ENCODE results near the gene SYT6.
"Not testable (repeated sequence)": the region's sequence is repeated elsewhere in the genome, so short reads cannot be mapped to it uniquely, and the experiment has no call there.

The SYT6 gene

GRCh38 chr1:114063544-114063943 is 90.1 kb downstream of the SYT6 start:
- DNase-seq: no peak

GRCh38 chr1:114062477-114063099 is 91.1 kb downstream of the SYT6 start:
- no peak for DNase-seq

- DNase-seq: no peak
Measured at GRCh38 chr1:114061121-114061830, 92.4 kb downstream of the SYT6 start.

- not testable (repeated sequence) for DNase-seq
Measured at GRCh38 chr1:114058236-114058635, 95.4 kb downstream of the SYT6 start.

- DNase-seq: no peak
Measured at GRCh38 chr1:114054148-114054547, 99.5 kb downstream of the SYT6 start.

DNA sequence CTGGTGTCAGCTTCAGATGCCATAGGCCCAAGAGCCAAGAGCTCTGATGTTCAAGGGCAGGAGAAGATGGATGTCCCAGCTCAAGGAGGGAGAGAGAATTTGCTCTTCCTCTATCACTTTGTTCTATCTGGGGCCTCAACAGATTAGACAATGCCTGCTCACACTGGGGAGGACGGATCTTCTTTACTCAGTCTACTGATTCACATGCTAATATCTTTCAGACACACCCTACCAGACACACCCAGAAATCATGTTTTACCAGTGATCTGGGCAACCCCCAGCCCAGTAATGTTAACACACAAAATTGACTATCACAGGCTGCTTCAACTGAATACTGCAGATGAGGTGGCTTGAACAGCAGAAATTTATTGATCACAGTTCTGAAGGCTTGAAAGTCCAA is 105.4 kb downstream of the SYT6 start:
- no peak for DNase-seq

GRCh38 chr1:114043548-114043947 is 110.1 kb downstream of the SYT6 start:
- no peak for DNase-seq

DNA sequence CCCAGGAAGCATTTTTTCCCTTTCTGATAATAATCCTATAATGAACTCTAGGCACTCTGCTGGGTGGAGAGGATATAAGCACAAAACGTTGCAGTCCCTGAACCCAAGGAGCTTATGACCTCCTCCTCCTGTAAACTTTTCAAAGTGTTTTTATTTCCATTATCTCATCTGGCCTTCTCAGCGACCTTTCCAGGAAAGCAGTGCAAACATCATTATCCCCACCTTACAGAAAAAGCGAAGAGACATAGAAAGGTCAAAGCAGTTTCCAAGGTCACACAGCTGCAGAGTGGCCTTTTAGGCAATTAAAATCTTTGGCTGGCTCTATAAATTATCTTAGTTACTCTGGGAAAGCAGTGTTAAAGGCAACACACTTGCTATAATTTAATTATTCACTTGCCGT is 110.6 kb downstream of the SYT6 start:
- DNase-seq: no peak

DNA sequence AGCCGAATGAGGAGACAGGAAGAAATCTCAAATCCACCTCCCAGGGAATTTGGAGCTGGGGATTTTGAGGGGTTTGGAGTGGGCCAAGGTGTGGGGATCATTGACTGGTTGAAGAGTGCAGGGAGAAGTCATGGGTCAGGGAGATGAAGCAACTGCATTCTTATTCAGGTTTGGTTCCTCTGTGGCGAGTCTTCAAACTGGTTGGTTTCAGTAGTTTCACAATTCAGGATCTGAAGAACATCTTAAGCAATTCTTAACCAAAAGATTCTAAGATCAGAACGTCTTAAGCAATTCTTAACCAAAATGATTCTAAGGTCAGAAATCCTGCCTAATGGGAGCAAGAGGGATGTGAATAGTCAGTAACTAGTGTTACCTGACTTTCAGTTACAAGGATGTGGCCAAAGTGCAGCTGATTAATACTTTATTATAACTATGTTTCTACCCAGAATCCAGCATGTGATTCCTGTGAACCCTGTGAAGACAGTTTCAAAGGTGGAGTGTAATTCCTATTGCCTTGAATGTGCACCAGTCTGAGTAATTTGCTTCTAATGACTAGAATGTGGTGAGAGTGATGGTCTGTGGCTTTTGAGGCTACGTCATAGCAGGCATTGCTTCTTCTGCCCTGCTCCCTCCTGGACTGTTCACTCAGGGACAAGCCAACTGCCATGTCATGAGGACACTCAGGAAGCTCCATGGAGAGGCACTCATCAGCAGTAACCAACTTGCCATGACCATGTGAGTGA is 113.2 kb downstream of the SYT6 start:
- DNase-seq: no peak
